HepG2 (cell line): ENCODE data around the gene FNBP1L. TPM values are rescaled to one million over a fixed set of nuclear protein-coding genes. Genes with fewer than 3 reads are reported as not detected.

Experiments used
- AKAP8 ChIP-seq: sonication (generic); formaldehyde crosslinking; IDR thresholded peaks from 2 replicates; pipeline ENCODE4 v1.5.1; 2020; ENCODE audit warnings: mild to moderate bottlenecking, missing genetic modification reagents
- ATF1 ChIP-seq: IDR thresholded peaks from 2 replicates; pipeline ENCODE4 v1.6.1; 2016; ENCODE audit warnings: mild to moderate bottlenecking, control low read depth
- FIP1L1 ChIP-seq: fragments of 200-400 bp; formaldehyde crosslinking; IDR thresholded peaks from 2 replicates; pipeline ENCODE4 v1.6.1; 2018; ENCODE audit warnings: low read depth, mild to moderate bottlenecking, low read length, moderate library complexity, borderline replicate concordance; ENCODE audit not compliant: insufficient read depth
- HIVEP1 ChIP-seq: sonication (generic); formaldehyde crosslinking; IDR thresholded peaks from 2 replicates; pipeline ENCODE4 v1.4.0; 2020; ENCODE audit warnings: mild to moderate bottlenecking, missing genetic modification reagents
- HNRNPLL ChIP-seq: fragments of 200-400 bp; formaldehyde crosslinking; IDR thresholded peaks from 2 replicates; pipeline ENCODE4 v1.6.1; 2017; ENCODE audit warnings: mild to moderate bottlenecking, low read depth, low read length; ENCODE audit not compliant: poor library complexity, severe bottlenecking
- IRF9 ChIP-seq: sonication (generic); formaldehyde crosslinking; IDR thresholded peaks from 2 replicates; pipeline ENCODE4 v1.8.0; 2022; ENCODE audit warnings: missing genetic modification reagents, mild to moderate bottlenecking, borderline replicate concordance
- NBN ChIP-seq: fragments of 450-650 bp; conservative IDR thresholded peaks from 2 replicates; pipeline ENCODE4 v1.6.1; 2017
- NFIB ChIP-seq: sonication (generic); formaldehyde crosslinking; IDR thresholded peaks from 2 replicates; pipeline ENCODE4 v1.9.0; 2021; ENCODE audit warnings: missing genetic modification reagents, mild to moderate bottlenecking, borderline replicate concordance
- NR2F6 ChIP-seq, 2 experiments: IDR thresholded peaks; 2 replicates each; pipeline ENCODE4 v1.6.1; 2016; ENCODE audit warnings: antibody characterized with exemption in 1 of 2, mild to moderate bottlenecking in 1 of 2
- RAD51 ChIP-seq: fragments of 450-650 bp; IDR thresholded peaks from 2 replicates; pipeline ENCODE4 v1.6.1; 2016; ENCODE audit warnings: borderline replicate concordance
- RARG ChIP-seq: sonication (generic); formaldehyde crosslinking; IDR thresholded peaks from 2 replicates; pipeline ENCODE4 v1.4.0; 2020; ENCODE audit warnings: low read depth, mild to moderate bottlenecking, missing genetic modification reagents
- RORA ChIP-seq: sonication (generic); formaldehyde crosslinking; IDR thresholded peaks from 2 replicates; pipeline ENCODE4 v1.5.0; 2020; ENCODE audit warnings: mild to moderate bottlenecking, missing genetic modification reagents, moderate library complexity
- SNRNP70 ChIP-seq: fragments of 200-400 bp; formaldehyde crosslinking; IDR thresholded peaks from 2 replicates; pipeline ENCODE4 v1.6.1; 2017; ENCODE audit warnings: mild to moderate bottlenecking, low read depth, low read length, moderate library complexity
- TOE1 ChIP-seq: sonication (generic); formaldehyde crosslinking; IDR thresholded peaks from 2 replicates; pipeline ENCODE4 v1.4.0; 2020; ENCODE audit warnings: mild to moderate bottlenecking, missing genetic modification reagents
- ZBTB43 ChIP-seq: sonication (generic); formaldehyde crosslinking; conservative IDR thresholded peaks from 2 replicates; pipeline ENCODE4 v1.4.0; 2020; ENCODE audit warnings: missing genetic modification reagents
- ZNF615 ChIP-seq: sonication (generic); formaldehyde crosslinking; IDR thresholded peaks from 2 replicates; pipeline ENCODE4 v1.5.0; 2020; ENCODE audit warnings: mild to moderate bottlenecking, missing genetic modification reagents, borderline replicate concordance
- ZNF7 ChIP-seq: IDR thresholded peaks from 2 replicates; pipeline ENCODE4 v1.6.1; 2016; ENCODE audit warnings: missing biosample characterization, missing genetic modification reagents
- ZNF790 ChIP-seq: sonication (generic); formaldehyde crosslinking; IDR thresholded peaks from 2 replicates; pipeline ENCODE4 v1.8.0; 2022; ENCODE audit warnings: missing genetic modification reagents, mild to moderate bottlenecking, borderline replicate concordance
- polyA plus RNA-seq, 8 experiments: library from polyadenylated mRNA; depleted of rRNA in 3 of 8; stranded (reverse) in 7 of 8; unstranded in 1 of 8; fragments of >200 nt; fragmentation: Illumina TruSeq in 4 of 8; extraction: Trizol in 4 of 8; gene quantifications; 2 replicates each; pipeline versions ENCODE4 v1.2.1 to v1.2.3, GENCODE V29; 2011 to 2016; ENCODE audit warnings: low read depth in 4 of 8, missing spikeins in 1 of 8, mixed read lengths in 1 of 8; ENCODE audit not compliant: insufficient read depth in 1 of 8
- total RNA-seq, 5 experiments: library from RNA; depleted of rRNA; stranded (reverse); fragments of >200 nt; fragmentation: Illumina TruSeq; extraction: Trizol; gene quantifications; 2 replicates each; pipeline ENCODE4 v1.2.3, GENCODE V29; 2016; ENCODE audit warnings: low read depth in 1 of 5
- TF ChIP-seq, protein P1 (sequence below): sonication (generic); formaldehyde crosslinking; IDR thresholded peaks from 2 replicates; pipeline ENCODE4 v1.5.1; 2020; ENCODE audit warnings: missing genetic modification reagents, mild to moderate bottlenecking, borderline replicate concordance
- TF ChIP-seq, protein P2 (sequence below): sonication (generic); formaldehyde crosslinking; IDR thresholded peaks from 2 replicates; pipeline ENCODE4 v1.5.0; 2020; ENCODE audit warnings: missing genetic modification reagents, mild to moderate bottlenecking, borderline replicate concordance
- TF ChIP-seq, protein P3 (sequence below): sonication (generic); formaldehyde crosslinking; IDR thresholded peaks from 2 replicates; pipeline ENCODE4 v1.5.1; 2020; ENCODE audit warnings: missing genetic modification reagents, mild to moderate bottlenecking, borderline replicate concordance
- TF ChIP-seq, protein P4 (sequence below): sonication (generic); formaldehyde crosslinking; IDR thresholded peaks from 2 replicates; pipeline ENCODE4 v1.5.1; 2020; ENCODE audit warnings: mild to moderate bottlenecking, missing genetic modification reagents, moderate library complexity

Gene FNBP1L
- total and polyA plus RNA-seq, 2 of the 13 experiments (the other 11 are each of a cell fraction or from before 2014, with no cell fraction given): 24.1 to 27.1 TPM

- TF ChIP-seq ATF1 (CRISPR knock-in tag) (peak; percentile 25; the same call in 1 of the 2 replicates), ZBTB43 (no peak), ZNF7 (CRISPR knock-in tag) (no peak), RORA (CRISPR knock-in tag) (no peak; the same call in 1 of the 2 replicates), RARG (CRISPR knock-in tag) (peak; percentile 82; the same call in 1 of the 2 replicates), FIP1L1 (no peak), HNRNPLL (no peak), ZNF615 (CRISPR knock-in tag) (0 out of 2 replicates have a peak, but pooled peaks have one; percentile 48), IRF9 (CRISPR knock-in tag) (peak; percentile 48; the same call in 1 of the 2 replicates), SNRNP70 (no peak), RAD51 (no peak), HIVEP1 (CRISPR knock-in tag) (peak; percentile 66), AKAP8 (peak; percentile 44; the same call in 1 of the 2 replicates), NR2F6 (IDR thresholded peaks at IDR 0.05) (peak; percentile 78), NR2F6 (CRISPR knock-in tag; IDR thresholded peaks at IDR 0.05) (peak; percentile 81), TOE1 (no peak), NFIB (CRISPR knock-in tag) (peak; percentile 54; the same call in 1 of the 2 replicates), ZNF790 (no peak), NBN (no peak)
- TF ChIP-seq, protein P1, sequence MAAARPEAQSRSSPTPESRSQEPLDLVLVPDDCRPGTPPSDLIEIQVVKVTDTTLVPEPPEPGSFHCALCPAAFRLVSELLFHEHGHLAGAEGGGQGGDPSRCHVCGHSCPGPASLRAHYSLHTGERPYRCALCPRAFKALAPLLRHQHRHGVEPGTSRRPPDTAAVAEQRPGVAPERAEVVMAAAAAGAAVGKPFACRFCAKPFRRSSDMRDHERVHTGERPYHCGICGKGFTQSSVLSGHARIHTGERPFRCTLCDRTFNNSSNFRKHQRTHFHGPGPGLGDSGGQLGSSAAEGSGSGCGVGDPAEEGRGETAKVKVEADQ (CRISPR knock-in tag): no peak
- TF ChIP-seq, protein P2, sequence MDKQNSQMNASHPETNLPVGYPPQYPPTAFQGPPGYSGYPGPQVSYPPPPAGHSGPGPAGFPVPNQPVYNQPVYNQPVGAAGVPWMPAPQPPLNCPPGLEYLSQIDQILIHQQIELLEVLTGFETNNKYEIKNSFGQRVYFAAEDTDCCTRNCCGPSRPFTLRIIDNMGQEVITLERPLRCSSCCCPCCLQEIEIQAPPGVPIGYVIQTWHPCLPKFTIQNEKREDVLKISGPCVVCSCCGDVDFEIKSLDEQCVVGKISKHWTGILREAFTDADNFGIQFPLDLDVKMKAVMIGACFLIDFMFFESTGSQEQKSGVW (CRISPR knock-in tag): no peak
- TF ChIP-seq, protein P3, sequence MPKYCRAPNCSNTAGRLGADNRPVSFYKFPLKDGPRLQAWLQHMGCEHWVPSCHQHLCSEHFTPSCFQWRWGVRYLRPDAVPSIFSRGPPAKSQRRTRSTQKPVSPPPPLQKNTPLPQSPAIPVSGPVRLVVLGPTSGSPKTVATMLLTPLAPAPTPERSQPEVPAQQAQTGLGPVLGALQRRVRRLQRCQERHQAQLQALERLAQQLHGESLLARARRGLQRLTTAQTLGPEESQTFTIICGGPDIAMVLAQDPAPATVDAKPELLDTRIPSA (CRISPR knock-in tag): no peak
- TF ChIP-seq, protein P4, sequence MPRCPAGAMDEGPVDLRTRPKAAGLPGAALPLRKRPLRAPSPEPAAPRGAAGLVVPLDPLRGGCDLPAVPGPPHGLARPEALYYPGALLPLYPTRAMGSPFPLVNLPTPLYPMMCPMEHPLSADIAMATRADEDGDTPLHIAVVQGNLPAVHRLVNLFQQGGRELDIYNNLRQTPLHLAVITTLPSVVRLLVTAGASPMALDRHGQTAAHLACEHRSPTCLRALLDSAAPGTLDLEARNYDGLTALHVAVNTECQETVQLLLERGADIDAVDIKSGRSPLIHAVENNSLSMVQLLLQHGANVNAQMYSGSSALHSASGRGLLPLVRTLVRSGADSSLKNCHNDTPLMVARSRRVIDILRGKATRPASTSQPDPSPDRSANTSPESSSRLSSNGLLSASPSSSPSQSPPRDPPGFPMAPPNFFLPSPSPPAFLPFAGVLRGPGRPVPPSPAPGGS (CRISPR knock-in tag): no peak; the same call in none of the 2 replicates
Measured at GRCh38 chr1:93591676-93592550, 144.0 kb downstream of the FNBP1L start (continued).
